HEK293T (cell line): ENCODE results near the gene MAN2A1.

Source experiments
- BHLHE40 ChIP-seq: fragments of 450-650 bp; IDR thresholded peaks from 2 replicates; pipeline ENCODE4 v1.6.1; 2016; ENCODE audit warnings: mild to moderate bottlenecking, moderate library complexity, borderline replicate concordance
- CTBP1 ChIP-seq: fragments of 450-650 bp; IDR thresholded peaks from 2 replicates; pipeline ENCODE4 v1.6.1; 2016; ENCODE audit warnings: borderline replicate concordance
- ELF4 ChIP-seq: fragments of 450-650 bp; IDR thresholded peaks from 2 replicates; pipeline ENCODE4 v1.6.1; 2017; ENCODE audit warnings: antibody characterized with exemption
- FOXA1 ChIP-seq: fragments of 450-650 bp; IDR thresholded peaks from 2 replicates; pipeline ENCODE4 v1.6.1; 2016; ENCODE audit warnings: mild to moderate bottlenecking
- FOXK2 ChIP-seq: fragments of 450-650 bp; IDR thresholded peaks from 2 replicates; pipeline ENCODE4 v1.6.1; 2016; ENCODE audit warnings: mild to moderate bottlenecking
- FOXM1 ChIP-seq: fragments of 450-650 bp; IDR thresholded peaks from 2 replicates; pipeline ENCODE4 v1.6.1; 2017; ENCODE audit warnings: mild to moderate bottlenecking, borderline replicate concordance
- HDGF ChIP-seq: fragments of 450-650 bp; IDR thresholded peaks from 2 replicates; pipeline ENCODE4 v1.6.1; 2017; ENCODE audit warnings: antibody characterized with exemption, borderline replicate concordance
- L3MBTL2 ChIP-seq: fragments of 450-650 bp; conservative IDR thresholded peaks from 2 replicates; pipeline ENCODE4 v1.6.1; 2016; ENCODE audit warnings: mild to moderate bottlenecking
- LEF1 ChIP-seq: fragments of 450-650 bp; IDR thresholded peaks from 2 replicates; pipeline ENCODE4 v1.6.1; 2017; ENCODE audit warnings: mild to moderate bottlenecking, borderline replicate concordance
- NFRKB ChIP-seq: fragments of 450-650 bp; IDR thresholded peaks from 2 replicates; pipeline ENCODE4 v1.6.1; 2016; ENCODE audit warnings: mild to moderate bottlenecking, moderate library complexity
- PKNOX1 ChIP-seq: fragments of 450-650 bp; IDR thresholded peaks from 2 replicates; pipeline ENCODE4 v1.6.1; 2016
- SP1 ChIP-seq: fragments of 450-650 bp; IDR thresholded peaks from 2 replicates; pipeline ENCODE4 v1.6.1; 2017
- SUZ12 ChIP-seq: fragments of 450-650 bp; IDR thresholded peaks from 2 replicates; pipeline ENCODE4 v1.6.1; 2016; ENCODE audit warnings: mild to moderate bottlenecking
- TARDBP ChIP-seq: fragments of 450-650 bp; IDR thresholded peaks from 2 replicates; pipeline ENCODE4 v1.6.1; 2016

- no peak for TF ChIP-seq FOXA1
- no peak for TF ChIP-seq SP1
- no peak for TF ChIP-seq ELF4
- TF ChIP-seq TARDBP = no peak
- TF ChIP-seq SUZ12 = no peak
- no peak for TF ChIP-seq FOXK2
- no peak for TF ChIP-seq HDGF
- no peak for TF ChIP-seq BHLHE40
- no peak for TF ChIP-seq FOXM1
- no peak for TF ChIP-seq L3MBTL2
- no peak for TF ChIP-seq PKNOX1
- TF ChIP-seq NFRKB = no peak
- TF ChIP-seq LEF1 = no peak
- no peak for TF ChIP-seq CTBP1
These were observed 21.9 kb downstream of the MAN2A1 start for GRCh38 chr5:109711673-109712072.
